ENCODE results near the gene CLHC1. TPM values are rescaled to one million over a fixed set of nuclear protein-coding genes. Genes with fewer than 3 reads are reported as not detected.
"Not testable (repeated sequence)": the region's sequence is repeated elsewhere in the genome, so short reads cannot be mapped to it uniquely, and the experiment has no call there.

The CLHC1 gene
- 9.4 TPM for total RNA-seq
- long read RNA-seq, partial matches to known transcripts: 0 of 2 reads
- long read RNA-seq, other reads (novel, unspliced or antisense): 2 of 2 reads

- ATAC-seq (peak; percentile 96), DNase-seq (peak; percentile 93)
- intact Hi-C loops (cut with micrococcal nuclease): no loop called here
Observed at GRCh38 chr2:55232084-55232862, at the start of gene CLHC1, which contains the start of gene RPS27A. Gene CLHC1 (minus strand): TSS chr2:55232293. CDS start chr2:55222411, 9,882 bp downstream. Gene RPS27A (plus strand): TSS chr2:55232688. CDS start chr2:55232825, 137 bp downstream.

GRCh38 chr2:55280851-55281546, 48.9 kb upstream of the CLHC1 start:
- intact Hi-C loops (cut with micrococcal nuclease); ATAC-seq; DNase-seq: not testable (repeated sequence)

- ATAC-seq; intact Hi-C loops (cut with micrococcal nuclease); DNase-seq: not testable (repeated sequence)
Observed at GRCh38 chr2:55279859-55280424, 47.8 kb upstream of the CLHC1 start.

DNA sequence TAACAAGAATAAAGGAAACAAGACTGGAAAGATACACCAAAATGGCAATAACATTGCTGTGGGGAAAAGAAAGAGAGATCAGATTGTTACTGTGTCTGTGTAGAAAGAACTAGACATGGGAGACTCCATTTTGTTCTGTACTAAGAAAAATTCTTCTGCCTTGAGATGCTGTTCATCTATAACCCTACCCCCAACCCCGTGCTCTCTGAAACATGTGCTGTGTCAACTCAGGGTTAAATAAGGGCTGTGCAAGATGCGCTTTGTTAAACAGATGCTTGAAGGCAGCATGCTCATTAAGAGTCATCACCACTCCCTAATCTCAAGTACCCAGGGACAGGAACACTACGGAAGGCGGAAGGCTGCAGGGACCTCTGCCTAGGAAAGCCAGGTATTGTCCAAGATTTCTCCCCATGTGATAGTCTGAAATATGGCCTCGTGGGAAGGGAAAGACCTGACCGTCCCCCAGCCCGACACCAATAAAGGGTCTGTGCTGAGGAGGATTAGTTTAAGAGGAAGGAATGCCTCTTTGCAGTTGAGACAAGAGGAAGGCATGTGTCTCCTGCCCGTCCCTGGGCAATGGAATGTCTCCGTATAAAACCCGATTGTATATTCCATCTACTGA, 47.2 kb upstream of the CLHC1 start:
- DNase-seq; intact Hi-C loops (cut with micrococcal nuclease); ATAC-seq: not testable (repeated sequence)

DNA sequence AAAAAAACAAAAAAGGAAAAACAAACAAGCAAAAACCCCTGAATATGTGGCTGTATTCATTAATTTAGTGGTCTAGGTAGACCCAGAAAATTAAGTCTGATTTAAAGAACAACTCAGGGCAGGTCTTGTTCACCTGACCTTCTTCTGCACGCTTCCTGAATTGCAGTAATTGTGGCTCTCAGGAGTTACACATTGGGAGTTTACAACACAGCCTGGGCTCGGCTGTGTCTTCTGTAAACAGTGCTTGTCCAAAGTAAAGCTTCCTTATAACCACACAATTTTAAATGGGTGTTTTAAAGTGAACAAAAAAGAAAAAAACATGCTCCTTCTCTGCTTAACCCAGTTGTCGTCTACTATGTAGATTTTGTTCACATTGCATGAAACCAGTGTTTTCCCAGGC, 45.2 kb upstream of the CLHC1 start:
- intact Hi-C loops (cut with micrococcal nuclease): no loop called here
- no peak for DNase-seq
- ATAC-seq: no peak

GRCh38 chr2:55274346-55274745, 42.3 kb upstream of the CLHC1 start:
- intact Hi-C loops (cut with micrococcal nuclease); ATAC-seq: not testable (repeated sequence)

GRCh38 chr2:55269645-55269990, 37.5 kb upstream of the CLHC1 start:
- ATAC-seq: peak; percentile 17
- DNase-seq: no peak
- intact Hi-C loops (cut with micrococcal nuclease): no loop called here

More at GRCh38 chr2:55274346-55274745, 42.3 kb upstream of the CLHC1 start:
- DNase-seq: not testable (repeated sequence)

DNA sequence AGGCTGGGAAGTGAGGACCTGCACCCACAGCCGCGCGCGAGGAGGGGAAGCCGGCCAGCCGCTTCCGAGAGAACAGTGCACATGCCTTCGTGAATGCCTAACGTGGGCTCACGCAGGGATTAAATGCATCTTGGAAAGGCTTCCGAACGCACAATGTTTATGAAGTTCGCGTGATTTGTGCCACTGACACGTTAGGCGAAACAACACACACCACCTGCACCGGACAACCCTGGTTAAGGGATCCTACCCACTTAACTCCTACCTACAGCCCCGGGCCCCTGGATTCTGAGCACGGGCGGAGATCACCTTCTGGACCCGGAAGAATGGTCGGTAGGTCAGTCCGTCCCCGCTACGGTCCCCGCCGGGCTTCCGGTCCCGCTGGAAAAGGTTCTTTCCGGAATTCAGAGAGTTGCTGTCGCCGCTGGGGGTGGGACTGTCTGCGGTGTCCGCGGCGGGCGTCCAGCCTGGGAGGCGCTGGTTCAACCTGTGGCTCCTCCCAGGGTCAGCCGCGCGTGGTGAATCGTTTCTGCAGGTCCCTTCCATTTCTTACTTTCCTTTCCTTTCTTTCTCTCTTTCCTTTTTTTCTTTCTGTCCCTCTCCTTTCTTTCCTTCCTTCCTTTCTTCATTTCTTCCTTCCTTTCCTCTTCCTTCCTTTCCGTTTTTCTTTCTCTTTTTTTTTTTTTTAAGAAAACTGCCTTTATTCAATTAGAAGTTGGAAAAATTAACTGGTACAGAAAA, 37.0 kb upstream of the CLHC1 start, which contains the start of gene MTIF2:
MTIF2 (minus strand) TSS at position 325 of the 738 bp plus-strand sequence. CDS start 5,373 bp downstream, outside the sequence.
- intact Hi-C loops (cut with micrococcal nuclease): no loop called here
- ATAC-seq (peak; percentile 100), DNase-seq (peak; percentile 97)

DNA sequence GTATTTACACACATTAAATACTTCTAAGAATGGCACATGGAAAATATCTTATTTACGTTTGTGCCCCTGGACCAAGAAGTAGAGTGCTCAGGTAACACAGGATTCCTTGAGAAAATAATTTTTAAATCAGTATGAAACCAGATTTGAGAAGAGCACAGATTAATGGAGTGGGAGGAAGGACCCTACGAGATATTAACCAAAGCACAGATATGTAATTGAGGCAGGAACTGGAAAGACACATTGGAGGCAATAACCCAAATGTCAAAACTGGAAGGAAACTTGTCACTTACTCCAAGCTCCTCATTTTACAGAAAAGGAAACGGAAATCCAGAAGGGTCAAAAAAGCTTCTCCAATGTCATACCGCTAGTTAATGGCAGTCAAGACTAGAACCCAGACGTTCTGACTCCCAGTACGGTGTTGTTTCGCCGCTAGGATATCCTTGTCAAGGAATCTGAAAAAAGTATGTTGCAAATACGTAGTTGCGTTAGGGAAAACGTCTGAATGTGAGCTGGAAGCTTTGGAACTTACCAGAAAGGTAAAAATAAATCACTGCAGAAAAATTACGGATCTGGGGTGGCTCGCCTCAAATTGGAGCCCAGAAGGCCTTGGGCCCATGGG, 36.3 kb upstream of the CLHC1 start:
- peak; percentile 3 for ATAC-seq
- no peak for DNase-seq
- intact Hi-C loops (cut with micrococcal nuclease): no loop called here

DNA sequence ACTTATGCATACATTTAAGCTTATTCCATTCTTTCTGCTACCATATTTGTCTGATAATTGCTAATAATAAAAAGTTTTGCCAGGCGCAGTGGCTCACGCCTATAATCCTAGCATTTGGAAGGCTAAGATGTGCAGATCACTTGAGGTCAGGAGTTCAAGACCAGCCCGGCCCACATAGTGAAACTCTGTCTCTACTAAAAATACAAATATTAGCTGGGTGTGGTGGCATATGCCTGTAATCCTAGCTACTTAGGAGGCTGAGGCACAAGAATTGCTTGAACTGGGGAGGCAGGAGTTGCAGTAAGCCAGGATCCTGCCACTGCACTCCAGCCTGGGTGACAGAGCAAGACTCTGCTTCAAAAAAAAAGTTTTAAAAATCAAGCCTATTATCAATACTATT, 27.5 kb upstream of the CLHC1 start:
- DNase-seq; ATAC-seq; intact Hi-C loops (cut with micrococcal nuclease): not testable (repeated sequence)

DNA sequence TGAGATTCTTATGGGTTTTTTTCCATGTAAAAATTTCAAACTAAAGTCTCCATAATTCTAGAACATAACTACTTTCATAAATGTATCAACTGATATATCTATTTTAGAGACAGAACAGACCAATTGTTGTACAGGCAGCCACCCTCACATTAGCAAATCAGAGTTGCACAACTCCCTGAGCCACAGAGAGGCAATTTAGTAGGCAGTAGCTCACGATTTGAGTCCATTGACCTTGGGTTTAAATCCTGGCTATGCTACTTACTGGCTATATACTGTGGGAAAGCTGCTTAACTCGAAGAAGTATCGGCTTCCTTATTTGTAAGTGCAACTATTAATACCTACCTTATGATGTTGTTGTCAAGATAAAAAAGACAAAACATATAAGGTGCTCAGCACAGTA, 20.7 kb upstream of the CLHC1 start:
- intact Hi-C loops (cut with micrococcal nuclease): no loop called here
- ATAC-seq (no peak), DNase-seq (no peak)

GRCh38 chr2:55247025-55247424, 14.9 kb upstream of the CLHC1 start:
- DNase-seq (no peak), ATAC-seq (no peak)
- intact Hi-C loops (cut with micrococcal nuclease): no loop called here

DNA sequence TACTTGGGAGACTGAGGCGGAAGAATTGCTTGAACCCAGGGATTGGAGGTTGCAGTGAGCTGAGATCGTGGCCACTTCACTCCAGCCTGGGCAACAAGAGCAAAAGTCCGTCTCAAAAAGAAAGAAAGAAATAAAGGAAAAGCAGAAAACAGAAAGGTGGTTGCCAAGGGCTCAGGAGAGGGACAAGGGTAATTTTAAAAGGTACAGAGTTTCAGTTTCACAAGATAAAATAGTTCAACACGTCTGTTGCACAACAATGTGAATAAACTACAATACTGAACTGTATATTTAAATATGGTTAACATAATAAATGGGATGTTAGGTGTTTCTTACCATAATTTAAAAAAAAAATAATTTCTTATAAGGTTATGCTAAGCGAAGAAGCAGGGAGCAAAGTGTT, 13.3 kb upstream of the CLHC1 start:
- DNase-seq (no peak), ATAC-seq (no peak)
- intact Hi-C loops (cut with micrococcal nuclease): no loop called here

GRCh38 chr2:55242617-55243016, 10.5 kb upstream of the CLHC1 start:
- no peak for DNase-seq
- intact Hi-C loops (cut with micrococcal nuclease): no loop called here
- no peak for ATAC-seq

GRCh38 chr2:55241582-55241981, 9.5 kb upstream of the CLHC1 start:
- DNase-seq; ATAC-seq; intact Hi-C loops (cut with micrococcal nuclease): not testable (repeated sequence)

DNA sequence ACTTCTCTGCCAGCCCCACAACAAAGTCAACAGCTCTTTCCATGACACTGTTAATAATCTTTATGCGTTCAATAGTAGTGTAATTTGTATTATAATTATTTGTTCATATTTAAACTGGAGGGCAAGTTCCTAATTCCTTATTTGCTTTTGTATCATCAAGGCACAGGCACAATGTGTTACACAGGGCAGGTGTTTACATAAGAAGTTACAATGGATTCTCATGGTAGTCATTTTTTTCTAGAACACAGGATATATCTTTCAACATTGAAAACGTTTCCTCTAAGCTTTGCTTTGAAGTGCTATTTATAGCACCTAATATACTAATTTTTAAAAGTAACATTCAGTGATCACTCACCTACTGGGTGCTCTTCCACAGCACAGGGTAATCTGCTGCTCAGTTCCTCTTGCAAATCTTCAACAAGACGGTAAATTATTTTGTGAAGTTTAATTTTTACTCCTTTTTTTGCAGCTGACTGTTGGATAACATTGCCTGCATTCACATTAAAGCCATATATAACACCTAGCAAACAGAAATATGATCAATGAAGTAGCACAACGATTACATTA, 7.6 kb upstream of the CLHC1 start:
- intact Hi-C loops (cut with micrococcal nuclease): no loop called here
- DNase-seq (no peak), ATAC-seq (no peak)

GRCh38 chr2:55236992-55237543, 5.0 kb upstream of the CLHC1 start:
- ATAC-seq (no peak), DNase-seq (no peak)
- intact Hi-C loops (cut with micrococcal nuclease): no loop called here

All from left ventricle myocardium superior (tissue), 1 donor.